Measurements from ENCODE around the gene LUM. TPM values are rescaled to one million over a fixed set of nuclear protein-coding genes. Genes with fewer than 3 reads are reported as not detected.

LUM gene
- total RNA-seq, 2 donors from 2014 or later: 35.9 to 93.7 TPM

GRCh38 chr12:91053951-91054715 lies 57.2 kb downstream of the LUM start:
- no peaks in the 10 kb centered on the region for H3K27me3 ChIP-seq
- DNase-seq: peak in 3 of 4 donors; percentile 7 to 13 (median 13)
- H3K4me3 ChIP-seq: no peak overlapping the region
- H3K36me3 ChIP-seq (replicated peaks in 1 of 2; ENCODE audit: insufficient read depth in 1 of 2, low read depth in 2 of 2): no peaks in the 10 kb centered on the region
- intact Hi-C loops (cut with DNase I): no loop called here
- 60 to 62% methylated on average over 4 of the region's 4 CpGs for WGBS, 2 donors
- H3K27ac ChIP-seq: no peak overlapping the region
- no peak for ATAC-seq
- no peaks in the 10 kb centered on the region for H3K9me3 ChIP-seq
- H3K4me1 ChIP-seq: no peaks in the 10 kb centered on the region
- TF ChIP-seq POLR2A (IDR thresholded peaks at IDR 0.05): no peak
- no peak for TF ChIP-seq CTCF (IDR thresholded peaks at IDR 0.05)

Other genes starting within 250 kb of the LUM start
- not detected for gene CCER1, start 156.3 kb downstream of the LUM start, total RNA-seq
- gene EPYC, start 106.5 kb downstream of the LUM start, total RNA-seq: not detected
- gene KERA, start 53.5 kb downstream of the LUM start, total RNA-seq: not detected
- 100 to 1,000 TPM; 301 to 314 TPM for gene DCN, start 71.3 kb upstream of the LUM start, total RNA-seq

Data from body of pancreas (tissue), 4 donors.